HepG2 (cell line): ENCODE data around the gene GRHL1. TPM values are rescaled to one million over a fixed set of nuclear protein-coding genes. Genes with fewer than 3 reads are reported as not detected.

Experiments
- ATM ChIP-seq: fragments of 450-650 bp; IDR thresholded peaks from 2 replicates; pipeline ENCODE4 v1.7.1; 2017; ENCODE audit warnings: mild to moderate bottlenecking, borderline replicate concordance
- CTCF ChIP-seq: sonication (generic); formaldehyde crosslinking; IDR thresholded peaks from 2 replicates; pipeline ENCODE4 v1.5.0; 2020; ENCODE audit warnings: mild to moderate bottlenecking, missing genetic modification reagents, moderate library complexity
- FOXJ3 ChIP-seq: sonication (generic); formaldehyde crosslinking; IDR thresholded peaks from 2 replicates; pipeline ENCODE4 v1.4.0; 2020; ENCODE audit warnings: missing genetic modification reagents, mild to moderate bottlenecking, borderline replicate concordance
- GTF2F1 ChIP-seq: fragments of 150-350 bp; IDR thresholded peaks from 2 replicates; pipeline ENCODE4 v1.6.1; 2014; ENCODE audit warnings: low read length
- KDM2A ChIP-seq: sonication (generic); formaldehyde crosslinking; IDR thresholded peaks from 2 replicates; pipeline ENCODE4 v1.4.0; 2020; ENCODE audit warnings: low read depth, missing genetic modification reagents, borderline replicate concordance
- MAX ChIP-seq: IDR thresholded peaks from 2 replicates; pipeline ENCODE4 v1.6.1; 2012; ENCODE audit warnings: inconsistent platforms
- MEIS1 ChIP-seq: sonication (generic); formaldehyde crosslinking; IDR thresholded peaks from 2 replicates; pipeline ENCODE4 v1.9.0; 2021; ENCODE audit warnings: mild to moderate bottlenecking, missing genetic modification reagents, moderate library complexity, borderline replicate concordance
- MYPOP ChIP-seq: sonication (generic); formaldehyde crosslinking; IDR thresholded peaks from 2 replicates; pipeline ENCODE4 v1.8.1; 2023; ENCODE audit warnings: mild to moderate bottlenecking, moderate library complexity, missing genetic modification reagents
- NFATC3 ChIP-seq: sonication (generic); formaldehyde crosslinking; IDR thresholded peaks from 2 replicates; pipeline ENCODE4 v1.5.1; 2020; ENCODE audit warnings: mild to moderate bottlenecking, missing genetic modification reagents
- PHF21A ChIP-seq: sonication (generic); formaldehyde crosslinking; IDR thresholded peaks from 2 replicates; pipeline ENCODE4 v1.5.0; 2020; ENCODE audit warnings: mild to moderate bottlenecking, missing genetic modification reagents
- POGK ChIP-seq: sonication (generic); formaldehyde crosslinking; conservative IDR thresholded peaks from 2 replicates; pipeline ENCODE4 v1.8.0; 2022; ENCODE audit warnings: mild to moderate bottlenecking, moderate library complexity, missing genetic modification reagents
- POGZ ChIP-seq: sonication (generic); formaldehyde crosslinking; IDR thresholded peaks from 2 replicates; pipeline ENCODE4 v1.4.0; 2020; ENCODE audit warnings: mild to moderate bottlenecking, missing genetic modification reagents
- SAP130 ChIP-seq: IDR thresholded peaks from 2 replicates; pipeline ENCODE4 v1.6.1; 2016; ENCODE audit warnings: low read depth
- SNRNP70 ChIP-seq: fragments of 200-400 bp; formaldehyde crosslinking; IDR thresholded peaks from 2 replicates; pipeline ENCODE4 v1.6.1; 2017; ENCODE audit warnings: mild to moderate bottlenecking, low read depth, low read length, moderate library complexity
- ZKSCAN1 ChIP-seq: fragments of 150-350 bp; IDR thresholded peaks from 2 replicates; pipeline ENCODE4 v1.6.1; 2014; ENCODE audit warnings: low read length
- ZNF292 ChIP-seq: sonication (generic); formaldehyde crosslinking; IDR thresholded peaks from 2 replicates; pipeline ENCODE4 v1.8.1; 2022; ENCODE audit warnings: mild to moderate bottlenecking, low read depth, missing genetic modification reagents, borderline replicate concordance
- ZNF607 ChIP-seq: sonication (generic); formaldehyde crosslinking; IDR thresholded peaks from 2 replicates; pipeline ENCODE4 v1.5.1; 2020; ENCODE audit warnings: missing genetic modification reagents, mild to moderate bottlenecking, borderline replicate concordance
- ZNF614 ChIP-seq: IDR thresholded peaks from 2 replicates; pipeline ENCODE4 v1.6.1; 2018; ENCODE audit warnings: missing biosample characterization, missing genetic modification reagents, inconsistent platforms, borderline replicate concordance
- ZNF670 ChIP-seq: sonication (generic); formaldehyde crosslinking; IDR thresholded peaks from 2 replicates; pipeline ENCODE4 v1.8.0; 2022; ENCODE audit warnings: mild to moderate bottlenecking, missing genetic modification reagents, borderline replicate concordance
- ZNF704 ChIP-seq: sonication (generic); formaldehyde crosslinking; IDR thresholded peaks from 2 replicates; pipeline ENCODE4 v1.8.1; 2023; ENCODE audit warnings: mild to moderate bottlenecking, inconsistent platforms, moderate library complexity, missing genetic modification reagents, borderline replicate concordance
- ZNF740 ChIP-seq: sonication (generic); formaldehyde crosslinking; IDR thresholded peaks from 2 replicates; pipeline ENCODE4 v1.4.0; 2020; ENCODE audit warnings: missing genetic modification reagents
- ZNF761 ChIP-seq: sonication (generic); formaldehyde crosslinking; conservative IDR thresholded peaks from 2 replicates; pipeline ENCODE4 v1.4.0; 2020; ENCODE audit warnings: mild to moderate bottlenecking, missing genetic modification reagents
- ZNF781 ChIP-seq: sonication (generic); formaldehyde crosslinking; IDR thresholded peaks from 2 replicates; pipeline ENCODE4 v1.5.1; 2020; ENCODE audit warnings: borderline replicate concordance, mild to moderate bottlenecking, missing genetic modification reagents; ENCODE audit errors: not compliant biosample characterization
- ZSCAN20 ChIP-seq: sonication (generic); formaldehyde crosslinking; IDR thresholded peaks from 2 replicates; pipeline ENCODE4 v1.4.0; 2020; ENCODE audit warnings: missing genetic modification reagents, mild to moderate bottlenecking, borderline replicate concordance
- polyA plus RNA-seq, 8 experiments: library from polyadenylated mRNA; depleted of rRNA in 3 of 8; stranded (reverse) in 7 of 8; unstranded in 1 of 8; fragments of >200 nt; fragmentation: Illumina TruSeq in 4 of 8; extraction: Trizol in 4 of 8; gene quantifications; 2 replicates each; pipeline versions ENCODE4 v1.2.1 to v1.2.3, GENCODE V29; 2011 to 2016; ENCODE audit warnings: low read depth in 4 of 8, missing spikeins in 1 of 8, mixed read lengths in 1 of 8; ENCODE audit not compliant: insufficient read depth in 1 of 8
- total RNA-seq, 5 experiments: library from RNA; depleted of rRNA; stranded (reverse); fragments of >200 nt; fragmentation: Illumina TruSeq; extraction: Trizol; gene quantifications; 2 replicates each; pipeline ENCODE4 v1.2.3, GENCODE V29; 2016; ENCODE audit warnings: low read depth in 1 of 5

The GRHL1 gene
- total and polyA plus RNA-seq, 2 of the 13 experiments (the other 11 are each of a cell fraction or from before 2014, with no cell fraction given) = 9.3 to 12.0 TPM

- TF ChIP-seq CTCF (CRISPR knock-in tag) (no peak), FOXJ3 (CRISPR knock-in tag) (no peak), ZNF781 (CRISPR knock-in tag) (no peak), POGZ (no peak), POGK (CRISPR knock-in tag) (no peak), ZNF761 (CRISPR knock-in tag) (no peak), ZNF607 (CRISPR knock-in tag) (no peak), PHF21A (CRISPR knock-in tag) (peak; percentile 23; the same call in 1 of the 2 replicates), ZSCAN20 (CRISPR knock-in tag) (no peak), ZNF614 (CRISPR knock-in tag) (no peak), ZNF704 (CRISPR knock-in tag) (no peak), GTF2F1 (no peak), NFATC3 (no peak), ZNF670 (CRISPR knock-in tag) (no peak), ATM (no peak), ZNF292 (CRISPR knock-in tag) (0 out of 2 replicates have a peak, but pooled peaks have one; percentile 31), ZNF740 (CRISPR knock-in tag) (no peak), SAP130 (CRISPR knock-in tag) (peak; percentile 57; the same call in 1 of the 2 replicates), MYPOP (CRISPR knock-in tag) (no peak), KDM2A (CRISPR knock-in tag) (no peak), SNRNP70 (no peak), MEIS1 (CRISPR knock-in tag) (no peak), ZKSCAN1 (no peak), MAX (no peak; the same call in 1 of the 2 replicates)
Measured at GRCh38 chr2:10030311-10030736, 78.8 kb downstream of the GRHL1 start (continued).
